ENCODE measurements around the gene VN1R5. TPM values are rescaled to one million over a fixed set of nuclear protein-coding genes. Genes with fewer than 3 reads are reported as not detected.
A peak's percentile ranks its signal among the peaks of the same experiment; 100 is the strongest.

VN1R5 gene
- total and polyA plus RNA-seq, 2 of the 13 experiments (the other 11 are each of a cell fraction or from before 2014, with no cell fraction given), result not detected

- TF ChIP-seq TAF15 (IDR thresholded peaks at IDR 0.05; ENCODE audit: low read depth, low read length, poor library complexity, severe bottlenecking), result no peak
- no peak for TF ChIP-seq ZNF740 (CRISPR knock-in tag; IDR thresholded peaks at IDR 0.05)
- TF ChIP-seq, protein P1, sequence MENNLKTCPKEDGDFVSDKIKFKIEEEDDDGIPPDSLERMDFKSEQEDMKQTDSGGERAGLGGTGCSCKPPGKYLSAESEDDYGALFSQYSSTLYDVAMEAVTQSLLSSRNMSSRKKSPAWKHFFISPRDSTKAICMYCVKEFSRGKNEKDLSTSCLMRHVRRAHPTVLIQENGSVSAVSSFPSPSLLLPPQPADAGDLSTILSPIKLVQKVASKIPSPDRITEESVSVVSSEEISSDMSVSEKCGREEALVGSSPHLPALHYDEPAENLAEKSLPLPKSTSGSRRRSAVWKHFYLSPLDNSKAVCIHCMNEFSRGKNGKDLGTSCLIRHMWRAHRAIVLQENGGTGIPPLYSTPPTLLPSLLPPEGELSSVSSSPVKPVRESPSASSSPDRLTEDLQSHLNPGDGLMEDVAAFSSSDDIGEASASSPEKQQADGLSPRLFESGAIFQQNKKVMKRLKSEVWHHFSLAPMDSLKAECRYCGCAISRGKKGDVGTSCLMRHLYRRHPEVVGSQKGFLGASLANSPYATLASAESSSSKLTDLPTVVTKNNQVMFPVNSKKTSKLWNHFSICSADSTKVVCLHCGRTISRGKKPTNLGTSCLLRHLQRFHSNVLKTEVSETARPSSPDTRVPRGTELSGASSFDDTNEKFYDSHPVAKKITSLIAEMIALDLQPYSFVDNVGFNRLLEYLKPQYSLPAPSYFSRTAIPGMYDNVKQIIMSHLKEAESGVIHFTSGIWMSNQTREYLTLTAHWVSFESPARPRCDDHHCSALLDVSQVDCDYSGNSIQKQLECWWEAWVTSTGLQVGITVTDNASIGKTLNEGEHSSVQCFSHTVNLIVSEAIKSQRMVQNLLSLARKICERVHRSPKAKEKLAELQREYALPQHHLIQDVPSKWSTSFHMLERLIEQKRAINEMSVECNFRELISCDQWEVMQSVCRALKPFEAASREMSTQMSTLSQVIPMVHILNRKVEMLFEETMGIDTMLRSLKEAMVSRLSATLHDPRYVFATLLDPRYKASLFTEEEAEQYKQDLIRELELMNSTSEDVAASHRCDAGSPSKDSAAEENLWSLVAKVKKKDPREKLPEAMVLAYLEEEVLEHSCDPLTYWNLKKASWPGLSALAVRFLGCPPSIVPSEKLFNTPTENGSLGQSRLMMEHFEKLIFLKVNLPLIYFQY (CRISPR knock-in tag; IDR thresholded peaks at IDR 0.05; ENCODE audit: borderline replicate concordance), result 0 out of 2 replicates have a peak, but pooled peaks have one; percentile 19
- 0 out of 2 replicates have a peak, but pooled peaks have one; percentile 21 for TF ChIP-seq ZNF512B (CRISPR knock-in tag; IDR thresholded peaks at IDR 0.05; ENCODE audit: borderline replicate concordance)
- TF ChIP-seq HNF4A (CRISPR knock-in tag; IDR thresholded peaks at IDR 0.05), result no peak
- peak; percentile 91 for TF ChIP-seq TGIF2 (CRISPR knock-in tag; IDR thresholded peaks at IDR 0.05)
- no peak for TF ChIP-seq TBL1XR1 (IDR thresholded peaks at IDR 0.05; ENCODE audit: borderline replicate concordance, low read length, partially characterized antibody)
- TF ChIP-seq ZNF800 (CRISPR knock-in tag; IDR thresholded peaks at IDR 0.05), result no peak
- no peak for TF ChIP-seq MYC (CRISPR knock-in tag; IDR thresholded peaks at IDR 0.05; ENCODE audit: borderline replicate concordance)
- TF ChIP-seq SIN3A (IDR thresholded peaks at IDR 0.05; ENCODE audit: borderline replicate concordance, low read depth, low read length), result peak; percentile 97
- TF ChIP-seq MEIS2 (CRISPR knock-in tag; IDR thresholded peaks at IDR 0.05), result peak; percentile 72; the same call in 1 of the 2 replicates
- no peak for TF ChIP-seq ATF2 (CRISPR knock-in tag; IDR thresholded peaks at IDR 0.05)
- no peak for TF ChIP-seq GPN1 (CRISPR knock-in tag; IDR thresholded peaks at IDR 0.05; ENCODE audit: borderline replicate concordance)
- TF ChIP-seq ZNF326 (CRISPR knock-in tag; IDR thresholded peaks at IDR 0.05; ENCODE audit: borderline replicate concordance), result no peak
- peak; percentile 56; the same call in 1 of the 2 replicates for TF ChIP-seq ERF (CRISPR knock-in tag; IDR thresholded peaks at IDR 0.05)
Measured at GRCh38 chr1:247210376-247211117, 45.3 kb upstream of the VN1R5 start (continued).
